ENCODE measurements around the gene MGME1.

Gene MGME1

GRCh38 chr20:17934141-17934862, 34.5 kb upstream of the MGME1 start:
- Histone ChIP-seq H3K27me3 (ENCODE audit: control insufficient read depth, insufficient read depth, low read length) (no peaks in the 10 kb centered on the region), H3K4me3 (ENCODE audit: low read length) (no peak overlapping the region), H3K36me3 (ENCODE audit: insufficient read depth, low read length) (no peaks in the 10 kb centered on the region), H3K9me3 (replicated peaks; ENCODE audit: low read length) (no peaks in the 10 kb centered on the region), H3K4me2 (ENCODE audit: low read length) (no peak overlapping the region), H3K9ac (ENCODE audit: low read depth, low read length) (no peak overlapping the region), H3K4me1 (ENCODE audit: control insufficient read depth, insufficient read depth, low read length) (peaks cover 18% of the 10 kb centered on the region)

- Histone ChIP-seq H3K36me3 (ENCODE audit: insufficient read depth, low read length) (peaks cover 3% of the 10 kb centered on the region), H3K4me1 (ENCODE audit: control insufficient read depth, insufficient read depth, low read length) (peaks cover 18% of the 10 kb centered on the region), H3K4me2 (ENCODE audit: low read length) (no peak overlapping the region), H3K9me3 (replicated peaks; ENCODE audit: low read length) (no peaks in the 10 kb centered on the region), H3K27me3 (ENCODE audit: control insufficient read depth, insufficient read depth, low read length) (no peaks in the 10 kb centered on the region), H3K9ac (ENCODE audit: low read depth, low read length) (no peak overlapping the region), H3K4me3 (ENCODE audit: low read length) (no peak overlapping the region)
Measured at GRCh38 chr20:17935186-17935585, 33.6 kb upstream of the MGME1 start.

- H3K9me3 ChIP-seq (replicated peaks; ENCODE audit: low read length): no peaks in the 10 kb centered on the region
- no peak overlapping the region for H3K4me2 ChIP-seq (ENCODE audit: low read length)
- H3K4me1 ChIP-seq (ENCODE audit: control insufficient read depth, insufficient read depth, low read length): peaks cover 18% of the 10 kb centered on the region
- H3K9ac ChIP-seq (ENCODE audit: low read depth, low read length): no peak overlapping the region
- peaks cover 8% of the 10 kb centered on the region for H3K36me3 ChIP-seq (ENCODE audit: insufficient read depth, low read length)
- no peak overlapping the region for H3K4me3 ChIP-seq (ENCODE audit: low read length)
- H3K27me3 ChIP-seq (ENCODE audit: control insufficient read depth, insufficient read depth, low read length): no peaks in the 10 kb centered on the region
Measured at GRCh38 chr20:17935761-17936160, 33.1 kb upstream of the MGME1 start.

- Histone ChIP-seq H3K9ac (ENCODE audit: low read depth, low read length) (no peak overlapping the region), H3K4me1 (ENCODE audit: control insufficient read depth, insufficient read depth, low read length) (peaks cover 18% of the 10 kb centered on the region), H3K4me2 (ENCODE audit: low read length) (peak overlapping the region; percentile 9), H3K9me3 (replicated peaks; ENCODE audit: low read length) (no peaks in the 10 kb centered on the region), H3K36me3 (ENCODE audit: insufficient read depth, low read length) (peaks cover 14% of the 10 kb centered on the region), H3K27me3 (ENCODE audit: control insufficient read depth, insufficient read depth, low read length) (no peaks in the 10 kb centered on the region), H3K4me3 (ENCODE audit: low read length) (no peak overlapping the region)
Measured at GRCh38 chr20:17936286-17936760, 32.5 kb upstream of the MGME1 start.

GRCh38 chr20:17936761-17937732, 31.8 kb upstream of the MGME1 start:
- Histone ChIP-seq H3K4me3 (ENCODE audit: low read length) (no peak overlapping the region), H3K9me3 (replicated peaks; ENCODE audit: low read length) (no peaks in the 10 kb centered on the region), H3K36me3 (ENCODE audit: insufficient read depth, low read length) (peaks cover 21% of the 10 kb centered on the region), H3K4me2 (ENCODE audit: low read length) (peak overlapping the region; percentile 9), H3K4me1 (ENCODE audit: control insufficient read depth, insufficient read depth, low read length) (peaks cover 18% of the 10 kb centered on the region), H3K27me3 (ENCODE audit: control insufficient read depth, insufficient read depth, low read length) (no peaks in the 10 kb centered on the region), H3K9ac (ENCODE audit: low read depth, low read length) (no peak overlapping the region)

- no peak overlapping the region for H3K4me3 ChIP-seq (ENCODE audit: low read length)
- peaks cover 41% of the 10 kb centered on the region for H3K36me3 ChIP-seq (ENCODE audit: insufficient read depth, low read length)
- peaks cover 18% of the 10 kb centered on the region for H3K4me1 ChIP-seq (ENCODE audit: control insufficient read depth, insufficient read depth, low read length)
- no peaks in the 10 kb centered on the region for H3K27me3 ChIP-seq (ENCODE audit: control insufficient read depth, insufficient read depth, low read length)
- no peaks in the 10 kb centered on the region for H3K9me3 ChIP-seq (replicated peaks; ENCODE audit: low read length)
- H3K9ac ChIP-seq (ENCODE audit: low read depth, low read length): no peak overlapping the region
- H3K4me2 ChIP-seq (ENCODE audit: low read length): no peak overlapping the region
Measured at GRCh38 chr20:17938871-17939619, 29.8 kb upstream of the MGME1 start.

- no peak overlapping the region for H3K4me2 ChIP-seq (ENCODE audit: low read length)
- H3K4me1 ChIP-seq (ENCODE audit: control insufficient read depth, insufficient read depth, low read length): peaks cover 18% of the 10 kb centered on the region
- H3K36me3 ChIP-seq (ENCODE audit: insufficient read depth, low read length): peaks cover 45% of the 10 kb centered on the region
- no peak overlapping the region for H3K9ac ChIP-seq (ENCODE audit: low read depth, low read length)
- no peaks in the 10 kb centered on the region for H3K27me3 ChIP-seq (ENCODE audit: control insufficient read depth, insufficient read depth, low read length)
- no peaks in the 10 kb centered on the region for H3K9me3 ChIP-seq (replicated peaks; ENCODE audit: low read length)
- no peak overlapping the region for H3K4me3 ChIP-seq (ENCODE audit: low read length)
Measured at GRCh38 chr20:17939622-17940223, 29.1 kb upstream of the MGME1 start.

GRCh38 chr20:17940224-17940971, 28.4 kb upstream of the MGME1 start:
- Histone ChIP-seq H3K4me3 (ENCODE audit: low read length) (no peak overlapping the region), H3K9ac (ENCODE audit: low read depth, low read length) (no peak overlapping the region), H3K4me2 (ENCODE audit: low read length) (no peak overlapping the region), H3K4me1 (ENCODE audit: control insufficient read depth, insufficient read depth, low read length) (peaks cover 18% of the 10 kb centered on the region), H3K9me3 (replicated peaks; ENCODE audit: low read length) (no peaks in the 10 kb centered on the region), H3K36me3 (ENCODE audit: insufficient read depth, low read length) (peaks cover 52% of the 10 kb centered on the region), H3K27me3 (ENCODE audit: control insufficient read depth, insufficient read depth, low read length) (no peaks in the 10 kb centered on the region)

GRCh38 chr20:17941087-17941825, 27.6 kb upstream of the MGME1 start:
- Histone ChIP-seq H3K36me3 (ENCODE audit: insufficient read depth, low read length) (peaks cover 60% of the 10 kb centered on the region), H3K4me3 (ENCODE audit: low read length) (no peak overlapping the region), H3K4me1 (ENCODE audit: control insufficient read depth, insufficient read depth, low read length) (peaks cover 14% of the 10 kb centered on the region), H3K9me3 (replicated peaks; ENCODE audit: low read length) (no peaks in the 10 kb centered on the region), H3K9ac (ENCODE audit: low read depth, low read length) (no peak overlapping the region), H3K27me3 (ENCODE audit: control insufficient read depth, insufficient read depth, low read length) (no peaks in the 10 kb centered on the region), H3K4me2 (ENCODE audit: low read length) (no peak overlapping the region)

- peaks cover 65% of the 10 kb centered on the region for H3K36me3 ChIP-seq (ENCODE audit: insufficient read depth, low read length)
- no peaks in the 10 kb centered on the region for H3K9me3 ChIP-seq (replicated peaks; ENCODE audit: low read length)
Measured at GRCh38 chr20:17941826-17942196, 27.0 kb upstream of the MGME1 start.

More at GRCh38 chr20:17941826-17942196, 27.0 kb upstream of the MGME1 start:
- no peak overlapping the region for H3K9ac ChIP-seq (ENCODE audit: low read depth, low read length)
- no peak overlapping the region for H3K4me3 ChIP-seq (ENCODE audit: low read length)
- H3K4me2 ChIP-seq (ENCODE audit: low read length): no peak overlapping the region
- no peaks in the 10 kb centered on the region for H3K27me3 ChIP-seq (ENCODE audit: control insufficient read depth, insufficient read depth, low read length)
- peaks cover 8% of the 10 kb centered on the region for H3K4me1 ChIP-seq (ENCODE audit: control insufficient read depth, insufficient read depth, low read length)

Measured in skeletal muscle satellite cell (primary cell).